ENCODE measurements around the gene TTC19. TPM values are rescaled to one million over a fixed set of nuclear protein-coding genes. Genes with fewer than 3 reads are reported as not detected.

TTC19 gene, protein sequence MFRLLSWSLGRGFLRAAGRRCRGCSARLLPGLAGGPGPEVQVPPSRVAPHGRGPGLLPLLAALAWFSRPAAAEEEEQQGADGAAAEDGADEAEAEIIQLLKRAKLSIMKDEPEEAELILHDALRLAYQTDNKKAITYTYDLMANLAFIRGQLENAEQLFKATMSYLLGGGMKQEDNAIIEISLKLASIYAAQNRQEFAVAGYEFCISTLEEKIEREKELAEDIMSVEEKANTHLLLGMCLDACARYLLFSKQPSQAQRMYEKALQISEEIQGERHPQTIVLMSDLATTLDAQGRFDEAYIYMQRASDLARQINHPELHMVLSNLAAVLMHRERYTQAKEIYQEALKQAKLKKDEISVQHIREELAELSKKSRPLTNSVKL
- total RNA-seq (2014; rRNA removed; shearing (Covaris generic)): 149 and 268 TPM in 2 replicates

DNA sequence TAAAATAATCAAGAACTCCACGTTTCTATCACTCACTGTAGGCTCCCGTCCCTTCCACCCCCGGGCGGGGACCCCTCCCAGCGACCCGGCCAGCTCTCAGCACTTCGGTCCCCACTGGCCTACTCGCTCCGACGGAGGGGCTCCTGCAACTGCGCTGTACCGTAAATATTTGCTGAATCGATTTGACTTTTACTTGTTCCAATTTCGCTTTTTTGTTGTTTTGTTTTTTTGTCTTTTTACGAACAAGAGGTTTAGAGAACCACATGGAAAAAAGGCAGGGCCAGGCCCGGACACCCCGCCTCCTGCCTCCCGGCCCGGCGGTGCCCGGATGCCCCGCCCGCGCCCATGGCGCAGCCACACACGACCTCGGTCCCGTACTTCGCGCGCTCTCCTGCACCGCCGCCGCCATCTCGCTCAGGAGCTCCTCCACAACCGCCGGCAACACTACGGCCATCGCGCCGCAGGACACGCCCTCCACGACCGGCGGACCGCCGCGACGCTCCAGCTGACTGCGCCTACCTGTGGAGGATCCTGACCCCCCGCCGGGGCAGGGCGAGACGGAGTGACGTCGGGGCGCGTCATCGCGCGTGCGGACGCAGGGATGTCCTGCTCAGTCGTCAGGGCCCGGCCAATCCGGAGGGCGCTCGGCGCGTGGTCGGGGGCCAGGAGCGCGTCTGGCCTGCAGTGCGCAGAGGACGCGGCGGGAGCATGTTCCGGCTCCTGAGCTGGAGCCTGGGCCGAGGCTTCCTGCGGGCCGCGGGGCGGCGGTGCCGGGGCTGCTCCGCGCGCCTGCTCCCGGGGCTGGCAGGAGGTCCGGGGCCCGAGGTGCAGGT lies at the start of gene TTC19, which contains the start of gene ZSWIM7:
Gene TTC19 (plus strand): TSS at position 684 of the 833 bp plus-strand sequence. CDS start 25 bp downstream, at position 709.
Gene ZSWIM7 (minus strand): TSS at position 564 of the 833 bp plus-strand sequence. CDS start 110 bp downstream, at position 454.

Other genes with a start within 250 kb of the TTC19 start
- 42.8 and 49.8 TPM in 2 replicates for gene ADORA2B, start 54.7 kb upstream of the TTC19 start, total RNA-seq (2014; rRNA removed; shearing (Covaris generic))
- 27.9 and 31.7 TPM in 2 replicates for gene ZSWIM7, start 120 bp upstream of the TTC19 start, total RNA-seq (2014; rRNA removed; shearing (Covaris generic))
- 74.5 and 90.3 TPM in 2 replicates for gene NCOR1, start 215.7 kb downstream of the TTC19 start, total RNA-seq (2014; rRNA removed; shearing (Covaris generic))
- gene PIGL, start 217.4 kb downstream of the TTC19 start, total RNA-seq (2014; rRNA removed; shearing (Covaris generic)): 21.4 and 27.2 TPM in 2 replicates

All from A375 (cell line).